ENCODE data around the gene NANOS3. TPM values are rescaled to one million over a fixed set of nuclear protein-coding genes. Genes with fewer than 3 reads are reported as not detected.

NANOS3 gene
- total and polyA plus RNA-seq, 2 of the 13 experiments (the other 11 are each of a cell fraction or from before 2014, with no cell fraction given), result 0.21 TPM; not detected in 1

DNA sequence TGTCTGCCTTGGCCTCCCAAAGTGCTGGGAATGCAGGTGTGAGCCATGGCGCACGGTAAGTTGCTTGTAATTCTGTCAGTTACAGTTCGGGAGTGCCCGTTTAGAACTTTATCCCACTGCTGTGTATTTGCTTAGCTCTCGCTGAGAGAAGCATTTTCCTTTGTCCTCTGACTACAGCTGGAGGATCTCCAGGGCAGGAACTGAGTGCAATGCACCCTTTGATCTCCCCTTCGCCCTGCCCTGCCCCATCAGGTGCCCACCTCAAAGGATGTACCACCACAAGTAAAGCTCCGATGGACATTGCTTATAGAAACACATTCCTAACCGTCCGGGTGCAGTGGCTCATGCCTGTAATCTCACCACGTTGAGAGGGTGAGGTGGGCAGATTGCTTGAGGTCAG lies 22.5 kb downstream of the NANOS3 start (continued):
- TF ChIP-seq, protein P1, sequence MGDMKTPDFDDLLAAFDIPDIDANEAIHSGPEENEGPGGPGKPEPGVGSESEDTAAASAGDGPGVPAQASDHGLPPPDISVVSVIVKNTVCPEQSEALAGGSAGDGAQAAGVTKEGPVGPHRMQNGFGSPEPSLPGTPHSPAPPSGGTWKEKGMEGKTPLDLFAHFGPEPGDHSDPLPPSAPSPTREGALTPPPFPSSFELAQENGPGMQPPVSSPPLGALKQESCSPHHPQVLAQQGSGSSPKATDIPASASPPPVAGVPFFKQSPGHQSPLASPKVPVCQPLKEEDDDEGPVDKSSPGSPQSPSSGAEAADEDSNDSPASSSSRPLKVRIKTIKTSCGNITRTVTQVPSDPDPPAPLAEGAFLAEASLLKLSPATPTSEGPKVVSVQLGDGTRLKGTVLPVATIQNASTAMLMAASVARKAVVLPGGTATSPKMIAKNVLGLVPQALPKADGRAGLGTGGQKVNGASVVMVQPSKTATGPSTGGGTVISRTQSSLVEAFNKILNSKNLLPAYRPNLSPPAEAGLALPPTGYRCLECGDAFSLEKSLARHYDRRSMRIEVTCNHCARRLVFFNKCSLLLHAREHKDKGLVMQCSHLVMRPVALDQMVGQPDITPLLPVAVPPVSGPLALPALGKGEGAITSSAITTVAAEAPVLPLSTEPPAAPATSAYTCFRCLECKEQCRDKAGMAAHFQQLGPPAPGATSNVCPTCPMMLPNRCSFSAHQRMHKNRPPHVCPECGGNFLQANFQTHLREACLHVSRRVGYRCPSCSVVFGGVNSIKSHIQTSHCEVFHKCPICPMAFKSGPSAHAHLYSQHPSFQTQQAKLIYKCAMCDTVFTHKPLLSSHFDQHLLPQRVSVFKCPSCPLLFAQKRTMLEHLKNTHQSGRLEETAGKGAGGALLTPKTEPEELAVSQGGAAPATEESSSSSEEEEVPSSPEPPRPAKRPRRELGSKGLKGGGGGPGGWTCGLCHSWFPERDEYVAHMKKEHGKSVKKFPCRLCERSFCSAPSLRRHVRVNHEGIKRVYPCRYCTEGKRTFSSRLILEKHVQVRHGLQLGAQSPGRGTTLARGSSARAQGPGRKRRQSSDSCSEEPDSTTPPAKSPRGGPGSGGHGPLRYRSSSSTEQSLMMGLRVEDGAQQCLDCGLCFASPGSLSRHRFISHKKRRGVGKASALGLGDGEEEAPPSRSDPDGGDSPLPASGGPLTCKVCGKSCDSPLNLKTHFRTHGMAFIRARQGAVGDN (CRISPR knock-in tag; IDR thresholded peaks at IDR 0.05), result 0 out of 2 replicates have a peak, but pooled peaks have one; percentile 13
- TF ChIP-seq ZNF780A (CRISPR knock-in tag; IDR thresholded peaks at IDR 0.05) (no peak), ZNF34 (CRISPR knock-in tag; IDR thresholded peaks at IDR 0.05; ENCODE audit: borderline replicate concordance) (no peak), NFYB (CRISPR knock-in tag; IDR thresholded peaks at IDR 0.05) (no peak), CEBPG (CRISPR knock-in tag; IDR thresholded peaks at IDR 0.05) (no peak), PPARG (CRISPR knock-in tag; conservative IDR thresholded peaks at IDR 0.05) (peak; percentile 66), ZMYM4 (CRISPR knock-in tag; IDR thresholded peaks at IDR 0.05) (peak; percentile 56; the same call in 1 of the 2 replicates), SOX13 (IDR thresholded peaks at IDR 0.05) (peak; percentile 42; the same call in 1 of the 2 replicates), SOX13 (CRISPR knock-in tag; conservative IDR thresholded peaks at IDR 0.05 in 1 of 2, IDR thresholded peaks at IDR 0.05 in 1 of 2) (peak in 1 of 2 experiments; percentile 74; a peak in 2 of 4 replicates), STAG1 (CRISPR knock-in tag; IDR thresholded peaks at IDR 0.05) (no peak), ZNF17 (CRISPR knock-in tag; IDR thresholded peaks at IDR 0.05) (no peak)
- TF ChIP-seq, protein P2, sequence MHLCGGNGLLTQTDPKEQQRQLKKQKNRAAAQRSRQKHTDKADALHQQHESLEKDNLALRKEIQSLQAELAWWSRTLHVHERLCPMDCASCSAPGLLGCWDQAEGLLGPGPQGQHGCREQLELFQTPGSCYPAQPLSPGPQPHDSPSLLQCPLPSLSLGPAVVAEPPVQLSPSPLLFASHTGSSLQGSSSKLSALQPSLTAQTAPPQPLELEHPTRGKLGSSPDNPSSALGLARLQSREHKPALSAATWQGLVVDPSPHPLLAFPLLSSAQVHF (CRISPR knock-in tag; IDR thresholded peaks at IDR 0.05), result no peak
- TF ChIP-seq, protein P3, sequence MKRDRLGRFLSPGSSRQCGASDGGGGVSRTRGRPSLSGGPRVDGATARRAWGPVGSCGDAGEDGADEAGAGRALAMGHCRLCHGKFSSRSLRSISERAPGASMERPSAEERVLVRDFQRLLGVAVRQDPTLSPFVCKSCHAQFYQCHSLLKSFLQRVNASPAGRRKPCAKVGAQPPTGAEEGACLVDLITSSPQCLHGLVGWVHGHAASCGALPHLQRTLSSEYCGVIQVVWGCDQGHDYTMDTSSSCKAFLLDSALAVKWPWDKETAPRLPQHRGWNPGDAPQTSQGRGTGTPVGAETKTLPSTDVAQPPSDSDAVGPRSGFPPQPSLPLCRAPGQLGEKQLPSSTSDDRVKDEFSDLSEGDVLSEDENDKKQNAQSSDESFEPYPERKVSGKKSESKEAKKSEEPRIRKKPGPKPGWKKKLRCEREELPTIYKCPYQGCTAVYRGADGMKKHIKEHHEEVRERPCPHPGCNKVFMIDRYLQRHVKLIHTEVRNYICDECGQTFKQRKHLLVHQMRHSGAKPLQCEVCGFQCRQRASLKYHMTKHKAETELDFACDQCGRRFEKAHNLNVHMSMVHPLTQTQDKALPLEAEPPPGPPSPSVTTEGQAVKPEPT (CRISPR knock-in tag; IDR thresholded peaks at IDR 0.05; ENCODE audit: low read depth), result no peak
- TF ChIP-seq, protein P4, sequence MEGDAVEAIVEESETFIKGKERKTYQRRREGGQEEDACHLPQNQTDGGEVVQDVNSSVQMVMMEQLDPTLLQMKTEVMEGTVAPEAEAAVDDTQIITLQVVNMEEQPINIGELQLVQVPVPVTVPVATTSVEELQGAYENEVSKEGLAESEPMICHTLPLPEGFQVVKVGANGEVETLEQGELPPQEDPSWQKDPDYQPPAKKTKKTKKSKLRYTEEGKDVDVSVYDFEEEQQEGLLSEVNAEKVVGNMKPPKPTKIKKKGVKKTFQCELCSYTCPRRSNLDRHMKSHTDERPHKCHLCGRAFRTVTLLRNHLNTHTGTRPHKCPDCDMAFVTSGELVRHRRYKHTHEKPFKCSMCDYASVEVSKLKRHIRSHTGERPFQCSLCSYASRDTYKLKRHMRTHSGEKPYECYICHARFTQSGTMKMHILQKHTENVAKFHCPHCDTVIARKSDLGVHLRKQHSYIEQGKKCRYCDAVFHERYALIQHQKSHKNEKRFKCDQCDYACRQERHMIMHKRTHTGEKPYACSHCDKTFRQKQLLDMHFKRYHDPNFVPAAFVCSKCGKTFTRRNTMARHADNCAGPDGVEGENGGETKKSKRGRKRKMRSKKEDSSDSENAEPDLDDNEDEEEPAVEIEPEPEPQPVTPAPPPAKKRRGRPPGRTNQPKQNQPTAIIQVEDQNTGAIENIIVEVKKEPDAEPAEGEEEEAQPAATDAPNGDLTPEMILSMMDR (CRISPR knock-in tag; IDR thresholded peaks at IDR 0.05), result no peak
- TF ChIP-seq, protein P5, sequence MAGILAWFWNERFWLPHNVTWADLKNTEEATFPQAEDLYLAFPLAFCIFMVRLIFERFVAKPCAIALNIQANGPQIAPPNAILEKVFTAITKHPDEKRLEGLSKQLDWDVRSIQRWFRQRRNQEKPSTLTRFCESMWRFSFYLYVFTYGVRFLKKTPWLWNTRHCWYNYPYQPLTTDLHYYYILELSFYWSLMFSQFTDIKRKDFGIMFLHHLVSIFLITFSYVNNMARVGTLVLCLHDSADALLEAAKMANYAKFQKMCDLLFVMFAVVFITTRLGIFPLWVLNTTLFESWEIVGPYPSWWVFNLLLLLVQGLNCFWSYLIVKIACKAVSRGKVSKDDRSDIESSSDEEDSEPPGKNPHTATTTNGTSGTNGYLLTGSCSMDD (CRISPR knock-in tag; IDR thresholded peaks at IDR 0.05), result no peak
- TF ChIP-seq, protein P6, sequence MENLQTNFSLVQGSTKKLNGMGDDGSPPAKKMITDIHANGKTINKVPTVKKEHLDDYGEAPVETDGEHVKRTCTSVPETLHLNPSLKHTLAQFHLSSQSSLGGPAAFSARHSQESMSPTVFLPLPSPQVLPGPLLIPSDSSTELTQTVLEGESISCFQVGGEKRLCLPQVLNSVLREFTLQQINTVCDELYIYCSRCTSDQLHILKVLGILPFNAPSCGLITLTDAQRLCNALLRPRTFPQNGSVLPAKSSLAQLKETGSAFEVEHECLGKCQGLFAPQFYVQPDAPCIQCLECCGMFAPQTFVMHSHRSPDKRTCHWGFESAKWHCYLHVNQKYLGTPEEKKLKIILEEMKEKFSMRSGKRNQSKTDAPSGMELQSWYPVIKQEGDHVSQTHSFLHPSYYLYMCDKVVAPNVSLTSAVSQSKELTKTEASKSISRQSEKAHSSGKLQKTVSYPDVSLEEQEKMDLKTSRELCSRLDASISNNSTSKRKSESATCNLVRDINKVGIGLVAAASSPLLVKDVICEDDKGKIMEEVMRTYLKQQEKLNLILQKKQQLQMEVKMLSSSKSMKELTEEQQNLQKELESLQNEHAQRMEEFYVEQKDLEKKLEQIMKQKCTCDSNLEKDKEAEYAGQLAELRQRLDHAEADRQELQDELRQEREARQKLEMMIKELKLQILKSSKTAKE (CRISPR knock-in tag; IDR thresholded peaks at IDR 0.05; ENCODE audit: borderline replicate concordance), result no peak
- TF ChIP-seq, protein P7, sequence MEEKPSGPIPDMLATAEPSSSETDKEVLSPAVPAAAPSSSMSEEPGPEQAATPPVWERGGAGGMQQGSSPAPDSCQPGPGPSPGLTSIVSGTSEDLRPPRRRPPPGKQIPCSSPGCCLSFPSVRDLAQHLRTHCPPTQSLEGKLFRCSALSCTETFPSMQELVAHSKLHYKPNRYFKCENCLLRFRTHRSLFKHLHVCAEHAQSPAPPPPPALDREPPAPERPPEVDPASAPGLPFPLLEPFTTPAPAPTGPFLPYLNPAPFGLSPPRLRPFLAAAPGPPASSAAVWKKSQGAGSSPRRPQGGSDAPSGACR (CRISPR knock-in tag; IDR thresholded peaks at IDR 0.05), result no peak

All from HepG2 (cell line).